ENCODE data around the gene ZNF491. TPM values are rescaled to one million over a fixed set of nuclear protein-coding genes. Genes with fewer than 3 reads are reported as not detected.
"Not testable (repeated sequence)": the region's sequence is repeated elsewhere in the genome, so short reads cannot be mapped to it uniquely, and the experiment has no call there.

ZNF491 gene
- total RNA-seq, 6 experiments from 2014 or later = 0.37 to 1.3 (median 0.98) TPM

- Histone ChIP-seq H3K27ac (peak within 1 kb of the TSS; percentile 89 to 93 (median 90)), H3K9me3 (no peaks in the 10 kb centered on the region), H3K36me3 (no peaks in the 10 kb centered on the region), H3K4me1 (peaks cover 0 to 7% (median 0%) of the 10 kb centered on the region in 4 donors), H3K4me3 (peak within 1 kb of the TSS; percentile 75 to 89 (median 86)), H3K27me3 (no peaks in the 10 kb centered on the region)
- no peak for TF ChIP-seq CTCF (IDR thresholded peaks at IDR 0.05)
- TF ChIP-seq POLR2A (IDR thresholded peaks at IDR 0.05) = peak; percentile 91
- 0% methylated on average over 5 of the region's 61 CpGs for WGBS (ENCODE audit: insufficient coverage, low coverage, low lambda C conversion rate, missing lambda C conversion rate)
- intact Hi-C loops (cut with DNase I) = no loop called here
- DNase-seq (peak; percentile 98 to 99 (median 99)), ATAC-seq (peak; percentile 97 to 98 (median 98))
These were observed 31.4 kb upstream of the ZNF491 start, which contains the start of gene ZNF441 for GRCh38 chr19:11766597-11767591. ZNF441 (plus strand) TSS chr19:11767000; CDS start chr19:11767194, 194 bp downstream.

GRCh38 chr19:11767633-11768133 lies 30.6 kb upstream of the ZNF491 start:
- intact Hi-C loops (cut with DNase I) = no loop called here
- Histone ChIP-seq H3K27ac (peak overlapping the region; percentile 89 to 93 (median 90)), H3K9me3 (no peaks in the 10 kb centered on the region), H3K4me3 (peak overlapping the region; percentile 75 to 89 (median 86)), H3K36me3 (no peaks in the 10 kb centered on the region), H3K4me1 (peaks cover 0 to 7% (median 0%) of the 10 kb centered on the region in 4 donors), H3K27me3 (no peaks in the 10 kb centered on the region)
- peak; percentile 80 to 89 (median 85) for DNase-seq
- peak; percentile 63 to 69 (median 65) for ATAC-seq
- under 1% methylated on average over 13 of the region's 20 CpGs for WGBS (ENCODE audit: insufficient coverage, low coverage, low lambda C conversion rate, missing lambda C conversion rate)
- TF ChIP-seq POLR2A (IDR thresholded peaks at IDR 0.05) = peak; percentile 25
- TF ChIP-seq CTCF (IDR thresholded peaks at IDR 0.05) = no peak

DNA sequence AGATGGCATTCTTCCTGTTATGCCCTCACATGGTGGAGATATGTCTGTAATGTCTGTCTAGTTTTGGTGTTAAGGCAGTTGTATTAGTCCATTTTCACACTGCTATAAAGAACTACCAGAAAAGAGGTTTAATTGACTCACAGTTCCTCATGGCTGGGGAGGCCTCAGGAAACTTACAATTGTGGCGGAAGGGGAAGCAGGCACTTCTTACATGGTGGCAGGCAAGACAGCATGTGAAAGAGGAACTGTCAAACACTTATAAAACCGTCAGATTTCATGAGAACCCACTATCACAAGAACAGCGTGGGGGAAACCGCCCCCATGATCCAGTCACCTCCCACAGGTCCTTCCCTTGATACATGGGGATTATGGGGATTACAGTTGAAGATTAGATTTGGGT lies 28.3 kb upstream of the ZNF491 start:
- peaks cover 0 to 8% (median 0%) of the 10 kb centered on the region in 4 donors for H3K9me3 ChIP-seq
- no peaks in the 10 kb centered on the region for H3K36me3 ChIP-seq
- H3K4me1 ChIP-seq = peaks cover 0 to 7% (median 0%) of the 10 kb centered on the region in 4 donors
- 91% methylated on average over 4 of the region's 4 CpGs for WGBS (ENCODE audit: insufficient coverage, low coverage, low lambda C conversion rate, missing lambda C conversion rate)
- H3K27me3 ChIP-seq = no peaks in the 10 kb centered on the region
- ATAC-seq (no peak), DNase-seq (no peak)
- H3K4me3 ChIP-seq = no peak overlapping the region
- TF ChIP-seq CTCF (IDR thresholded peaks at IDR 0.05) (no peak), POLR2A (IDR thresholded peaks at IDR 0.05) (no peak)
- no peak overlapping the region for H3K27ac ChIP-seq
- intact Hi-C loops (cut with DNase I) = no loop called here

GRCh38 chr19:11771520-11771919 lies 26.8 kb upstream of the ZNF491 start:
- H3K4me1 ChIP-seq; H3K27me3 ChIP-seq; ATAC-seq; H3K4me3 ChIP-seq; H3K36me3 ChIP-seq; H3K27ac ChIP-seq; intact Hi-C loops (cut with DNase I); DNase-seq: not testable (repeated sequence)
- peaks cover 0 to 14% (median 3%) of the 10 kb centered on the region in 4 donors for H3K9me3 ChIP-seq
- WGBS (ENCODE audit: insufficient coverage, low coverage, low lambda C conversion rate, missing lambda C conversion rate) = 100% methylated on average over 1 of the region's 11 CpGs

DNA sequence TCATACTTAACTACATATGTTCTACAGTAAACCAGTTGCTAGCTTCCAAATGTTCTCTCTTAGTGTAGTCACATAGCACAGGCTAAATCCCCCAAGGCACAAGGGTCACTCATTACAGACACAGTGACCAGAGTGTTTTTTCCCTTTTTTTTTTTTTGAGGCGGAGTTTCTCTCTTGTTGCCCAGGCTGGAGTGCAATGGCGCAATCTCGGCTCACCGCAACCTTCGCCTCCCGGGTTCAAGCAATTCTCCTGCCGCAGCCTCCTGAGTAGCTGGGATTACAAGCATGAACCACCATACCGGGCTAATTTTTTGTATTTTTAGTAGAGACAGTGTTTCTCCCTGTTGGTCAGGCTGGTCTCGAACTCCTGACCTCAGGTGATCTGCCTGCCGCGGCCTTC lies 21.7 kb upstream of the ZNF491 start:
- H3K4me1 ChIP-seq; DNase-seq; H3K27ac ChIP-seq; ATAC-seq; intact Hi-C loops (cut with DNase I); H3K4me3 ChIP-seq; H3K27me3 ChIP-seq: not testable (repeated sequence)
- 96% methylated on average over 8 of the region's 11 CpGs for WGBS (ENCODE audit: insufficient coverage, low coverage, low lambda C conversion rate, missing lambda C conversion rate)
- Histone ChIP-seq H3K9me3 (peaks cover 0 to 37% (median 26%) of the 10 kb centered on the region in 4 donors), H3K36me3 (peaks cover 0 to 40% (median 25%) of the 10 kb centered on the region in 4 donors)
